Mucosa of rectum (tissue), 2 donors: Measurements from ENCODE around the gene FREY1.

ENCODE experiments used
- H3K27ac ChIP-seq, 2 donors: one replicate each; pipeline ENCODE4 v1.7.0; 2013; ENCODE audit warnings: inconsistent platforms in 2 of 2, low read depth in 2 of 2, low read length in 2 of 2
- H3K27me3 ChIP-seq, 2 donors: one replicate each; pipeline ENCODE4 v1.7.0; 2013; ENCODE audit warnings: low read length in 2 of 2; ENCODE audit not compliant: control insufficient read depth in 2 of 2, insufficient read depth in 2 of 2
- H3K36me3 ChIP-seq, 2 donors: one replicate each; pipeline ENCODE4 v1.7.0; 2013; ENCODE audit warnings: low read length in 2 of 2; ENCODE audit not compliant: control insufficient read depth in 2 of 2, insufficient read depth in 2 of 2
- H3K4me1 ChIP-seq, 2 donors: one replicate each; pipeline ENCODE4 v1.7.0; 2013; ENCODE audit warnings: low read length in 2 of 2, mild to moderate bottlenecking in 1 of 2; ENCODE audit not compliant: control insufficient read depth in 2 of 2, insufficient read depth in 2 of 2
- H3K4me3 ChIP-seq, 2 donors: one replicate each; pipeline ENCODE4 v1.7.0; 2013; ENCODE audit warnings: low read length in 2 of 2
- H3K9ac ChIP-seq, 2 donors: one replicate each; pipeline ENCODE4 v1.7.0; 2013; ENCODE audit warnings: low read length in 2 of 2, low read depth in 1 of 2, mild to moderate bottlenecking in 1 of 2
- H3K9me3 ChIP-seq, 2 donors: one replicate each; pipeline ENCODE4 v1.7.0; 2013; ENCODE audit warnings: low read length in 2 of 2; ENCODE audit not compliant: control insufficient read depth in 2 of 2
- donor health status: healthy.
- donor health status: Normal muscosa, but diverticular disease.

FREY1 gene

GRCh38 chr11:45929486-45930030, 22.5 kb upstream of the FREY1 start:
- Histone ChIP-seq H3K9me3 (no peaks in the 10 kb centered on the region), H3K4me3 (no peak overlapping the region), H3K36me3 (peaks cover 11 to 14% of the 10 kb centered on the region in 2 donors), H3K27me3 (no peaks in the 10 kb centered on the region), H3K27ac (peak overlapping the region in 1 of 2 donors; percentile 43), H3K9ac (no peak overlapping the region), H3K4me1 (peaks cover 3 to 10% of the 10 kb centered on the region in 2 donors)

- Histone ChIP-seq H3K27ac (no peak overlapping the region), H3K4me1 (peaks cover 3 to 10% of the 10 kb centered on the region in 2 donors), H3K4me3 (no peak overlapping the region), H3K9me3 (no peaks in the 10 kb centered on the region), H3K9ac (no peak overlapping the region), H3K27me3 (no peaks in the 10 kb centered on the region), H3K36me3 (peaks cover 5 to 7% of the 10 kb centered on the region in 2 donors)
Observed at GRCh38 chr11:45928535-45929215, 21.6 kb upstream of the FREY1 start.

GRCh38 chr11:45927684-45928413, 20.8 kb upstream of the FREY1 start:
- Histone ChIP-seq H3K4me3 (no peak overlapping the region), H3K27ac (no peak overlapping the region), H3K36me3 (peaks cover 3 to 7% of the 10 kb centered on the region in 2 donors), H3K4me1 (peaks cover 3 to 10% of the 10 kb centered on the region in 2 donors), H3K9ac (no peak overlapping the region), H3K27me3 (peaks cover 5 to 6% of the 10 kb centered on the region in 2 donors), H3K9me3 (no peaks in the 10 kb centered on the region)

- Histone ChIP-seq H3K9me3 (no peaks in the 10 kb centered on the region), H3K27ac (no peak overlapping the region), H3K4me3 (no peak overlapping the region), H3K36me3 (peaks cover 2 to 7% of the 10 kb centered on the region in 2 donors), H3K9ac (no peak overlapping the region), H3K27me3 (peaks cover 5 to 6% of the 10 kb centered on the region in 2 donors), H3K4me1 (peaks cover 7 to 10% of the 10 kb centered on the region in 2 donors)
Observed at GRCh38 chr11:45927332-45927683, 20.2 kb upstream of the FREY1 start.

- Histone ChIP-seq H3K9ac (no peak overlapping the region), H3K4me3 (no peak overlapping the region), H3K36me3 (peaks cover 0 to 2% of the 10 kb centered on the region in 2 donors), H3K27ac (no peak overlapping the region), H3K9me3 (no peaks in the 10 kb centered on the region), H3K27me3 (peaks cover 5 to 6% of the 10 kb centered on the region in 2 donors), H3K4me1 (peaks cover 10 to 16% of the 10 kb centered on the region in 2 donors)
Observed at GRCh38 chr11:45926536-45927331, 19.7 kb upstream of the FREY1 start.

- Histone ChIP-seq H3K27me3 (peaks cover 5 to 6% of the 10 kb centered on the region in 2 donors), H3K36me3 (no peaks in the 10 kb centered on the region)
Observed at GRCh38 chr11:45926001-45926401, 18.9 kb upstream of the FREY1 start.

GRCh38 chr11:45925550-45925949, 18.5 kb upstream of the FREY1 start:
- no peaks in the 10 kb centered on the region for H3K36me3 ChIP-seq
- H3K27ac ChIP-seq = no peak overlapping the region
- peaks cover 12 to 15% of the 10 kb centered on the region in 2 donors for H3K4me1 ChIP-seq
- no peaks in the 10 kb centered on the region for H3K9me3 ChIP-seq
- H3K4me3 ChIP-seq = no peak overlapping the region
- peaks cover 5 to 6% of the 10 kb centered on the region in 2 donors for H3K27me3 ChIP-seq
- H3K9ac ChIP-seq = no peak overlapping the region

More at GRCh38 chr11:45926001-45926401, 18.9 kb upstream of the FREY1 start:
- H3K9me3 ChIP-seq = no peaks in the 10 kb centered on the region
- peaks cover 15% of the 10 kb centered on the region in 2 donors for H3K4me1 ChIP-seq
- no peak overlapping the region for H3K4me3 ChIP-seq
- no peak overlapping the region for H3K27ac ChIP-seq
- H3K9ac ChIP-seq = no peak overlapping the region

- Histone ChIP-seq H3K27ac (no peak overlapping the region), H3K9ac (no peak overlapping the region), H3K4me1 (peaks cover 6 to 11% of the 10 kb centered on the region in 2 donors), H3K27me3 (peaks cover 5 to 6% of the 10 kb centered on the region in 2 donors), H3K4me3 (no peak overlapping the region), H3K9me3 (no peaks in the 10 kb centered on the region), H3K36me3 (no peaks in the 10 kb centered on the region)
Observed at GRCh38 chr11:45924927-45925326, 17.9 kb upstream of the FREY1 start.

- Histone ChIP-seq H3K36me3 (no peaks in the 10 kb centered on the region), H3K27ac (no peak overlapping the region), H3K4me1 (peaks cover 6 to 11% of the 10 kb centered on the region in 2 donors), H3K9me3 (no peaks in the 10 kb centered on the region), H3K9ac (no peak overlapping the region), H3K27me3 (peaks cover 5 to 6% of the 10 kb centered on the region in 2 donors), H3K4me3 (no peak overlapping the region)
Observed at GRCh38 chr11:45924036-45924915, 17.2 kb upstream of the FREY1 start.
